ENCODE data around the gene SENP1.

The SENP1 gene

GRCh38 chr12:48024735-48025134 is 81.1 kb downstream of the SENP1 start:
- no peaks in the 10 kb centered on the region for H4K20me1 ChIP-seq (ENCODE audit: insufficient read depth)
- no peak overlapping the region for H3K27ac ChIP-seq
- no peak overlapping the region for H3K4me2 ChIP-seq
- TF ChIP-seq, protein P1, sequence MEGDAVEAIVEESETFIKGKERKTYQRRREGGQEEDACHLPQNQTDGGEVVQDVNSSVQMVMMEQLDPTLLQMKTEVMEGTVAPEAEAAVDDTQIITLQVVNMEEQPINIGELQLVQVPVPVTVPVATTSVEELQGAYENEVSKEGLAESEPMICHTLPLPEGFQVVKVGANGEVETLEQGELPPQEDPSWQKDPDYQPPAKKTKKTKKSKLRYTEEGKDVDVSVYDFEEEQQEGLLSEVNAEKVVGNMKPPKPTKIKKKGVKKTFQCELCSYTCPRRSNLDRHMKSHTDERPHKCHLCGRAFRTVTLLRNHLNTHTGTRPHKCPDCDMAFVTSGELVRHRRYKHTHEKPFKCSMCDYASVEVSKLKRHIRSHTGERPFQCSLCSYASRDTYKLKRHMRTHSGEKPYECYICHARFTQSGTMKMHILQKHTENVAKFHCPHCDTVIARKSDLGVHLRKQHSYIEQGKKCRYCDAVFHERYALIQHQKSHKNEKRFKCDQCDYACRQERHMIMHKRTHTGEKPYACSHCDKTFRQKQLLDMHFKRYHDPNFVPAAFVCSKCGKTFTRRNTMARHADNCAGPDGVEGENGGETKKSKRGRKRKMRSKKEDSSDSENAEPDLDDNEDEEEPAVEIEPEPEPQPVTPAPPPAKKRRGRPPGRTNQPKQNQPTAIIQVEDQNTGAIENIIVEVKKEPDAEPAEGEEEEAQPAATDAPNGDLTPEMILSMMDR (conservative IDR thresholded peaks at IDR 0.05; ENCODE audit: low read depth, low read length), result no peak
- H3K36me3 ChIP-seq (ENCODE audit: insufficient read depth), result no peaks in the 10 kb centered on the region
- no peaks in the 10 kb centered on the region for H3K27me3 ChIP-seq (ENCODE audit: insufficient read depth, low read depth)
- no peak overlapping the region for H3K9ac ChIP-seq
- H3K4me3 ChIP-seq (IDR thresholded peaks at IDR 0.05; ENCODE audit: insufficient read depth, low read depth, low read length), result no peak overlapping the region
- no peaks in the 10 kb centered on the region for H3K79me2 ChIP-seq (ENCODE audit: insufficient read depth, low read depth)
- H3K4me1 ChIP-seq (ENCODE audit: low read depth, poor library complexity, severe bottlenecking), result no peaks in the 10 kb centered on the region
- no peak overlapping the region for H2AFZ ChIP-seq (ENCODE audit: low read depth)

- TF ChIP-seq, protein P1 (conservative IDR thresholded peaks at IDR 0.05; ENCODE audit: low read depth, low read length), result no peak
- no peaks in the 10 kb centered on the region for H3K27me3 ChIP-seq (ENCODE audit: insufficient read depth, low read depth)
- no peaks in the 10 kb centered on the region for H3K79me2 ChIP-seq (ENCODE audit: insufficient read depth, low read depth)
- H3K4me3 ChIP-seq (IDR thresholded peaks at IDR 0.05; ENCODE audit: insufficient read depth, low read depth, low read length), result no peak overlapping the region
- no peak overlapping the region for H3K4me2 ChIP-seq
- H2AFZ ChIP-seq (ENCODE audit: low read depth), result no peak overlapping the region
- H3K4me1 ChIP-seq (ENCODE audit: low read depth, poor library complexity, severe bottlenecking), result no peaks in the 10 kb centered on the region
- no peaks in the 10 kb centered on the region for H4K20me1 ChIP-seq (ENCODE audit: insufficient read depth)
- H3K9ac ChIP-seq, result no peak overlapping the region
- H3K27ac ChIP-seq, result no peak overlapping the region
- H3K36me3 ChIP-seq (ENCODE audit: insufficient read depth), result no peaks in the 10 kb centered on the region
These were observed 82.5 kb downstream of the SENP1 start for GRCh38 chr12:48023386-48023785.

DNA sequence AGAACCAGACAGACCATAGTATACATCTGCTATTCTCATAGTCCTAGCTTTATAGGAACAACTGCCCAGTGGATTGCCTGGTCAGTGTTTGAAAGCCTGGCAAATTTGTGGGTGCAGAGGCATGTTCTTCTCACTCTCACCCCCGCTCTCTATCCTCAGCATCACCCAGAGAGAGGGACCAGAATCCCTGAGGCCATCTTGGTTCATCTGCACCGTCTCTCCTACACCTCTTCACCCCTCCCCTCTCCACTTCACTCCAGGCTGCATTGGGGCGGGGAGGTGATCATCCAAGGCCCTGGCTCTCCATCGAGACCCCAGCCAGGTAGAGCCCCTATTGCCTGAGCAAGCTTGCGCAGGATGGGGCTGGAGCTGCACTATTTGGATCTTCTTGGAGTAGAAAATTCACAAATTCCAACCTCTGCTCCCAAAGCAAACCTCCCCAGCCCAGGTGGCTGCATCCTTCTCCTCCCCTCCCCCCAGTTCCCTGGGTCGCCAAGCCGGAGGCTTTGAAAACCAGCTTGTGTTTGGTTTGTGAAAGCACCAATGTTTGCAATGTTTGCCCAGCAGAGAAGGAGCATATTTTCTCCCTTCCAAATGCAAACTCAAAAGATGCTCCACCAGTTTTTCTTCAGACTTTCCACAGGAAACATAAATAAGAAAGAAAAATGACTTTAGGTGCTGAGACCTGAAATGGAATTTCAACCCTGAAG is 83.0 kb downstream of the SENP1 start:
- H3K79me2 ChIP-seq (ENCODE audit: insufficient read depth, low read depth), result no peaks in the 10 kb centered on the region
- no peaks in the 10 kb centered on the region for H3K4me1 ChIP-seq (ENCODE audit: low read depth, poor library complexity, severe bottlenecking)
- no peaks in the 10 kb centered on the region for H4K20me1 ChIP-seq (ENCODE audit: insufficient read depth)
- no peaks in the 10 kb centered on the region for H3K36me3 ChIP-seq (ENCODE audit: insufficient read depth)
- no peak overlapping the region for H3K9ac ChIP-seq
- no peak overlapping the region for H2AFZ ChIP-seq (ENCODE audit: low read depth)
- no peaks in the 10 kb centered on the region for H3K27me3 ChIP-seq (ENCODE audit: insufficient read depth, low read depth)
- no peak overlapping the region for H3K27ac ChIP-seq
- TF ChIP-seq, protein P1 (conservative IDR thresholded peaks at IDR 0.05; ENCODE audit: low read depth, low read length), result no peak
- no peak overlapping the region for H3K4me3 ChIP-seq (IDR thresholded peaks at IDR 0.05; ENCODE audit: insufficient read depth, low read depth, low read length)
- no peak overlapping the region for H3K4me2 ChIP-seq

DNA sequence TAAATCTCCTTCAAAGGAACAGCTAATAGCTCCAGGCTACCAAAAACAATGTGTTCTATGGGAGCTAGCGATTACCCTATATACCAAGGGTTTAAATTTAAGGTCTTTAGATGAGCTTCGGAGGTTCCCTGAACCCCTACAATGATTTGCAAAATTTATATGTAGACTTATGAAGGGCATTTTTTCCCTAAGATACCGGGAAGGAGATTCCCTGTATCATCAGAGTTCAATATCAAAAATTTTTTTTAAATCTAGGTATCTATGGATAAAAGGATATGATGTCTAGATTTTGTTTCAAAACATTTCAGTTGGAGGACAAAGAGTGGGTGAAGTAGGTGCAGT is 83.7 kb downstream of the SENP1 start:
- no peak overlapping the region for H3K4me2 ChIP-seq
- H3K36me3 ChIP-seq (ENCODE audit: insufficient read depth), result no peaks in the 10 kb centered on the region
- H3K4me1 ChIP-seq (ENCODE audit: low read depth, poor library complexity, severe bottlenecking), result no peaks in the 10 kb centered on the region
- no peak overlapping the region for H2AFZ ChIP-seq (ENCODE audit: low read depth)
- H3K27ac ChIP-seq, result no peak overlapping the region
- H3K27me3 ChIP-seq (ENCODE audit: insufficient read depth, low read depth), result no peaks in the 10 kb centered on the region
- H3K79me2 ChIP-seq (ENCODE audit: insufficient read depth, low read depth), result no peaks in the 10 kb centered on the region
- TF ChIP-seq, protein P1 (conservative IDR thresholded peaks at IDR 0.05; ENCODE audit: low read depth, low read length), result no peak
- no peak overlapping the region for H3K4me3 ChIP-seq (IDR thresholded peaks at IDR 0.05; ENCODE audit: insufficient read depth, low read depth, low read length)
- no peak overlapping the region for H3K9ac ChIP-seq
- no peaks in the 10 kb centered on the region for H4K20me1 ChIP-seq (ENCODE audit: insufficient read depth)
